H9 (cell line): Measurements from ENCODE around the gene MLST8. TPM values are rescaled to one million over a fixed set of nuclear protein-coding genes. Genes with fewer than 3 reads are reported as not detected.

Experiments
- DNase-seq: peaks from one replicate; pipeline ENCODE4 v3.0.0-alpha.2; 2017
- H2AFZ ChIP-seq: one replicate; pipeline ENCODE4 v1.6.1; 2013; ENCODE audit warnings: mild to moderate bottlenecking, low read length, control low read depth, moderate library complexity
- H2AK5ac ChIP-seq: 2 replicates; pipeline ENCODE4 v1.6.1; 2013; ENCODE audit warnings: low read length, control low read depth, mixed read lengths; ENCODE audit not compliant: insufficient read length
- H2BK120ac ChIP-seq: one replicate; pipeline ENCODE4 v1.6.1; 2013; ENCODE audit warnings: low read depth, mild to moderate bottlenecking, low read length, control low read depth, inconsistent platforms; ENCODE audit not compliant: poor library complexity, severe bottlenecking
- H2BK12ac ChIP-seq: 2 replicates; pipeline ENCODE4 v1.6.1; 2013; ENCODE audit warnings: low read length, control low read depth, mixed read lengths, low read depth; ENCODE audit not compliant: insufficient read length
- H2BK15ac ChIP-seq: 2 replicates; pipeline ENCODE4 v1.6.1; 2013; ENCODE audit warnings: low read depth, low read length, control low read depth
- H2BK20ac ChIP-seq: one replicate; pipeline ENCODE4 v1.6.1; 2013; ENCODE audit warnings: low read depth, mild to moderate bottlenecking, low read length, control low read depth, inconsistent platforms; ENCODE audit not compliant: poor library complexity, severe bottlenecking
- H2BK5ac ChIP-seq: 2 replicates; pipeline ENCODE4 v1.6.1; 2013; ENCODE audit warnings: low read length, control low read depth, mixed read lengths; ENCODE audit not compliant: insufficient read length
- H3K14ac ChIP-seq: 2 replicates; pipeline ENCODE4 v1.6.1; 2013; ENCODE audit warnings: low read length, control low read depth; ENCODE audit not compliant: insufficient read depth
- H3K18ac ChIP-seq: 2 replicates; pipeline ENCODE4 v1.6.1; 2013; ENCODE audit warnings: low read depth, mild to moderate bottlenecking, mixed read lengths, low read length, control low read depth; ENCODE audit not compliant: insufficient read length
- H3K23ac ChIP-seq: 2 replicates; pipeline ENCODE4 v1.6.1; 2013; ENCODE audit warnings: low read length, control low read depth, mixed read lengths, low read depth; ENCODE audit not compliant: insufficient read length
- H3K23me2 ChIP-seq: 2 replicates; pipeline ENCODE4 v1.6.1; 2013; ENCODE audit warnings: low read depth, mild to moderate bottlenecking, mixed read lengths, low read length, control low read depth; ENCODE audit not compliant: insufficient read length, poor library complexity, severe bottlenecking
- H3K27ac ChIP-seq: 2 replicates; pipeline ENCODE4 v1.5.1; 2013; ENCODE audit warnings: low read length, control low read depth, mixed read lengths, low read depth; ENCODE audit not compliant: insufficient read length
- H3K27me3 ChIP-seq: 2 replicates; pipeline ENCODE4 v1.6.1; 2013; ENCODE audit warnings: low read length, control low read depth, inconsistent platforms; ENCODE audit not compliant: insufficient read depth
- H3K4ac ChIP-seq: 2 replicates; pipeline ENCODE4 v1.6.1; 2013; ENCODE audit warnings: low read depth, mild to moderate bottlenecking, control low read depth, inconsistent platforms, low read length, moderate library complexity
- H3K4me1 ChIP-seq: 2 replicates; pipeline ENCODE4 v1.6.1; 2013; ENCODE audit warnings: low read length, control low read depth, inconsistent platforms; ENCODE audit not compliant: insufficient read depth
- H3K4me2 ChIP-seq: 2 replicates; pipeline ENCODE4 v1.6.1; 2013; ENCODE audit warnings: low read length, control low read depth, mixed read lengths; ENCODE audit not compliant: insufficient read length, insufficient read depth
- H3K56ac ChIP-seq: 2 replicates; pipeline ENCODE4 v1.6.1; 2013; ENCODE audit warnings: low read depth, mild to moderate bottlenecking, mixed read lengths, low read length, control low read depth; ENCODE audit not compliant: insufficient read length
- H3K79me1 ChIP-seq: 2 replicates; pipeline ENCODE4 v1.6.1; 2013; ENCODE audit warnings: low read depth, mild to moderate bottlenecking, moderate library complexity, low read length, control low read depth, inconsistent platforms; ENCODE audit not compliant: insufficient read depth, poor library complexity, severe bottlenecking
- H3K79me2 ChIP-seq: 2 replicates; pipeline ENCODE4 v1.6.1; 2013; ENCODE audit warnings: low read length, control low read depth, inconsistent platforms; ENCODE audit not compliant: insufficient read depth
- H3K9ac ChIP-seq: 2 replicates; pipeline ENCODE4 v1.6.1; 2013; ENCODE audit warnings: low read length, control low read depth, mixed read lengths; ENCODE audit not compliant: insufficient read length; ENCODE audit errors: extremely low read depth
- H3K9me3 ChIP-seq: one replicate; pipeline ENCODE4 v1.6.1; 2013; ENCODE audit warnings: low read depth, low read length, inconsistent platforms; ENCODE audit not compliant: control insufficient read depth
- H3T11ph ChIP-seq: one replicate; pipeline ENCODE4 v1.6.1; 2013; ENCODE audit warnings: mild to moderate bottlenecking, low read length, control low read depth, inconsistent platforms
- H4K20me1 ChIP-seq: one replicate; pipeline ENCODE4 v1.6.1; 2013; ENCODE audit not compliant: control insufficient read depth, insufficient read length, insufficient read depth
- H4K5ac ChIP-seq: 2 replicates; pipeline ENCODE4 v1.6.1; 2013; ENCODE audit warnings: low read depth, mild to moderate bottlenecking, mixed read lengths, low read length, control low read depth; ENCODE audit not compliant: insufficient read length
- H4K8ac ChIP-seq: replicated peaks from 2 replicates; pipeline ENCODE4 v1.6.1; 2013; ENCODE audit warnings: low read length, control low read depth, mixed read lengths, low read depth; ENCODE audit not compliant: insufficient read length
- H4K91ac ChIP-seq: 2 replicates; pipeline ENCODE4 v1.6.1; 2013; ENCODE audit warnings: low read depth, mild to moderate bottlenecking, moderate library complexity, mixed read lengths, low read length, control low read depth; ENCODE audit not compliant: insufficient read length
- H3K27ac Mint-ChIP-seq, 3 experiments: 2 replicates in 2 of 3; 3 replicates in 1 of 3; pipeline ENCODE4 v1.8.0; 2020 to 2021; ENCODE audit warnings: mixed read lengths in 3 of 3, mild to moderate bottlenecking in 1 of 3, moderate library complexity in 1 of 3
- H3K27me3 Mint-ChIP-seq: 2 replicates; pipeline ENCODE4 v1.8.0; 2021; ENCODE audit warnings: low read depth, mild to moderate bottlenecking, moderate library complexity, mixed read lengths
- H3K36me3 Mint-ChIP-seq, 3 experiments: 2 replicates in 2 of 3; 3 replicates in 1 of 3; pipeline ENCODE4 v1.8.0; 2020 to 2021; ENCODE audit warnings: low read depth in 3 of 3, mixed read lengths in 3 of 3; ENCODE audit not compliant: insufficient read depth in 1 of 3
- H3K4me1 Mint-ChIP-seq, 2 experiments: 2 replicates each; pipeline ENCODE4 v1.8.0; 2020; ENCODE audit warnings: mixed read lengths in 2 of 2
- H3K4me3 Mint-ChIP-seq, 2 experiments: 2 replicates in 1 of 2; 3 replicates in 1 of 2; pipeline ENCODE4 v1.8.0; 2020 to 2021; ENCODE audit warnings: mild to moderate bottlenecking in 2 of 2, mixed read lengths in 2 of 2, moderate library complexity in 1 of 2
- H3K9me3 Mint-ChIP-seq, 2 experiments: 2 replicates in 1 of 2; 3 replicates in 1 of 2; pipeline ENCODE4 v1.8.0; 2020; ENCODE audit warnings: mild to moderate bottlenecking in 2 of 2, mixed read lengths in 2 of 2, moderate library complexity in 1 of 2
- CTCF ChIP-seq: fragments of 200-600 bp; sonication (generic); conservative IDR thresholded peaks from 3 replicates; pipeline ENCODE4 v1.8.0; 2021; ENCODE audit warnings: antibody characterized with exemption, mild to moderate bottlenecking
- WGBS: extraction: QIAGEN DNeasy Blood & Tissue Kit; methylation state at CpG from one replicate; pipeline ENCODE4 v1.1.7; 2013; ENCODE audit warnings: missing lambda C conversion rate, low lambda C conversion rate, mixed read lengths; ENCODE audit not compliant: insufficient read length; ENCODE audit errors: extremely low coverage; 5-methylcytosine and 5-hydroxymethylcytosine counted together
- total RNA-seq: library from RNA; stranded (reverse); gene quantifications from 2 replicates; pipeline ENCODE4 v1.2.1, GENCODE V29; 2021

The MLST8 gene
- total RNA-seq, 1 experiment from 2014 or later = 74.5 TPM

- Mint-ChIP-seq H3K4me1 (peaks cover 0 to 3% of the 10 kb centered on the region in 2 experiments; a peak in 1 of 4 replicates), H3K27me3 (peaks cover 16% of the 10 kb centered on the region), H3K4me3 (peak overlapping the region; percentile 42 to 72; a peak in 4 of 5 replicates), H3K36me3 (peaks cover 2 to 28% (median 5%) of the 10 kb centered on the region in 3 experiments; a peak in 5 of 7 replicates), H3K27ac (no peak overlapping the region), H3K9me3 (no peaks in the 10 kb centered on the region)
- no peak overlapping the region for H3K27ac ChIP-seq
- no peak overlapping the region for H2AK5ac ChIP-seq
- no peak overlapping the region for H4K5ac ChIP-seq
- no peak for DNase-seq
- no peak overlapping the region for H4K91ac ChIP-seq
- H3K4me2 ChIP-seq = peak overlapping the region; percentile 67
- TF ChIP-seq CTCF = no peak
- H2BK5ac ChIP-seq = no peak overlapping the region
- no peak overlapping the region for H2AFZ ChIP-seq
- H3K4me1 ChIP-seq = no peaks in the 10 kb centered on the region
- H2BK15ac ChIP-seq = no peak overlapping the region
- H3K79me2 ChIP-seq = no peaks in the 10 kb centered on the region
- H3K56ac ChIP-seq = no peak overlapping the region
- H3K9me3 ChIP-seq = no peaks in the 10 kb centered on the region
- H2BK120ac ChIP-seq = no peak overlapping the region
- no peak overlapping the region; the same call in 1 of the 2 replicates for H3K14ac ChIP-seq
- no peak overlapping the region for H2BK12ac ChIP-seq
- H3K23ac ChIP-seq = no peak overlapping the region
- peaks cover 13% of the 10 kb centered on the region for H3K23me2 ChIP-seq
- no peak overlapping the region for H3K9ac ChIP-seq
- no peak overlapping the region for H3K18ac ChIP-seq
- no peaks in the 10 kb centered on the region for H4K20me1 ChIP-seq
- H3K79me1 ChIP-seq = no peaks in the 10 kb centered on the region
- no peak overlapping the region for H3K4ac ChIP-seq
- H3T11ph ChIP-seq = no peak overlapping the region
- peaks cover 2% of the 10 kb centered on the region; the same call in 1 of the 2 replicates for H3K27me3 ChIP-seq
- no peak overlapping the region for H2BK20ac ChIP-seq
- H4K8ac ChIP-seq = no peak overlapping the region
- WGBS = no CpG with 5 or more reads among the region's 40 CpGs
Observed at GRCh38 chr16:2237102-2237482, 31.8 kb downstream of the MLST8 start.
